HEK293 (cell line): Measurements from ENCODE around the gene GPR33.

Source experiments
- GLI2 ChIP-seq: fragments of 450-650 bp; formaldehyde crosslinking; IDR thresholded peaks from 2 replicates; pipeline ENCODE4; 2017; ENCODE audit warnings: missing biosample characterization, missing genetic modification characterization, low read depth, borderline replicate concordance
- SP7 ChIP-seq: fragments of 450-650 bp; formaldehyde crosslinking; IDR thresholded peaks from 2 replicates; pipeline ENCODE4 v1.5.1; 2016; ENCODE audit warnings: missing biosample characterization, missing genetic modification characterization
- YY1 ChIP-seq: fragments of 450-650 bp; formaldehyde crosslinking; IDR thresholded peaks from 2 replicates; pipeline ENCODE4 v1.5.1; 2018; ENCODE audit warnings: missing biosample characterization, missing genetic modification characterization
- ZIC2 ChIP-seq: fragments of 450-650 bp; formaldehyde crosslinking; IDR thresholded peaks from 2 replicates; pipeline ENCODE4 v1.5.1; 2016; ENCODE audit warnings: missing biosample characterization, missing genetic modification characterization
- ZNF16 ChIP-seq: fragments of 450-650 bp; formaldehyde crosslinking; IDR thresholded peaks from 2 replicates; pipeline ENCODE4 v1.5.1; 2016; ENCODE audit warnings: low read depth, missing biosample characterization, missing genetic modification characterization
- ZSCAN30 ChIP-seq: fragments of 450-650 bp; IDR thresholded peaks from 2 replicates; pipeline ENCODE4 v1.5.1; 2018; ENCODE audit warnings: missing biosample characterization, mild to moderate bottlenecking, missing genetic modification characterization, moderate library complexity
- TF ChIP-seq, protein P1 (sequence below): fragments of 450-650 bp; formaldehyde crosslinking; IDR thresholded peaks from 2 replicates; pipeline ENCODE4 v1.5.1; 2016; ENCODE audit warnings: missing biosample characterization, missing genetic modification characterization
- TF ChIP-seq, protein P2 (sequence below): fragments of 450-650 bp; formaldehyde crosslinking; conservative IDR thresholded peaks from 2 replicates; pipeline ENCODE4 v1.5.1; 2016; ENCODE audit warnings: low read depth, missing biosample characterization, missing genetic modification characterization
- TF ChIP-seq, protein P3 (sequence below): fragments of 450-650 bp; formaldehyde crosslinking; IDR thresholded peaks from 2 replicates; pipeline ENCODE4 v1.5.1; 2016; ENCODE audit warnings: missing biosample characterization, missing genetic modification characterization
- TF ChIP-seq, protein P4 (sequence below): fragments of 450-650 bp; formaldehyde crosslinking; IDR thresholded peaks from 2 replicates; pipeline ENCODE4 v1.5.1; 2016; ENCODE audit warnings: missing biosample characterization, missing genetic modification characterization, low read depth

DNA sequence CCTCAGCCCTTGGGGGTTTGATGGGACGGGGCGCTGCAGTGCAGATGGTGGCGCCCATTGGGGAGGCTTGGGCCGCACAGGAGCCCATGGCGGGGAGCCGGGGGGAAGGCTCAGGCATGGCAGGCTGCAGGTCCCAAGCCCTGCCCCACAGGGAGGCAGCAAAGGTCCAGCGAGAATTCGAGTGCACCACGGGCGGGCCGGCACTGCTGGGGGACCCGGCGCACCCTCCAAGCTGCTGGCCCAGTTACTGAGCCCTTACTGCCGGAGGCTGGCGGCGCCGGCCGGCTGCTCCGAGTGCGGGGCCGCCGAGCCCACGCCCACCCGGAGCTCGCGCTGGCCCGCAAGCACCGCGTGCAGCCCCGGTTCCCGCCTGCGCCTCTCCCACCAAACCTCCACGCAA is 39.2 kb upstream of the GPR33 start:
- TF ChIP-seq ZNF16 (tag by site-specific recombination) = no peak
- TF ChIP-seq, protein P1, sequence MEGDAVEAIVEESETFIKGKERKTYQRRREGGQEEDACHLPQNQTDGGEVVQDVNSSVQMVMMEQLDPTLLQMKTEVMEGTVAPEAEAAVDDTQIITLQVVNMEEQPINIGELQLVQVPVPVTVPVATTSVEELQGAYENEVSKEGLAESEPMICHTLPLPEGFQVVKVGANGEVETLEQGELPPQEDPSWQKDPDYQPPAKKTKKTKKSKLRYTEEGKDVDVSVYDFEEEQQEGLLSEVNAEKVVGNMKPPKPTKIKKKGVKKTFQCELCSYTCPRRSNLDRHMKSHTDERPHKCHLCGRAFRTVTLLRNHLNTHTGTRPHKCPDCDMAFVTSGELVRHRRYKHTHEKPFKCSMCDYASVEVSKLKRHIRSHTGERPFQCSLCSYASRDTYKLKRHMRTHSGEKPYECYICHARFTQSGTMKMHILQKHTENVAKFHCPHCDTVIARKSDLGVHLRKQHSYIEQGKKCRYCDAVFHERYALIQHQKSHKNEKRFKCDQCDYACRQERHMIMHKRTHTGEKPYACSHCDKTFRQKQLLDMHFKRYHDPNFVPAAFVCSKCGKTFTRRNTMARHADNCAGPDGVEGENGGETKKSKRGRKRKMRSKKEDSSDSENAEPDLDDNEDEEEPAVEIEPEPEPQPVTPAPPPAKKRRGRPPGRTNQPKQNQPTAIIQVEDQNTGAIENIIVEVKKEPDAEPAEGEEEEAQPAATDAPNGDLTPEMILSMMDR (tag by site-specific recombination) = no peak
- no peak for TF ChIP-seq YY1 (tag by site-specific recombination)
- TF ChIP-seq SP7 = no peak
- TF ChIP-seq ZSCAN30 = no peak
- TF ChIP-seq GLI2 (tag by site-specific recombination) = no peak
- TF ChIP-seq, protein P2, sequence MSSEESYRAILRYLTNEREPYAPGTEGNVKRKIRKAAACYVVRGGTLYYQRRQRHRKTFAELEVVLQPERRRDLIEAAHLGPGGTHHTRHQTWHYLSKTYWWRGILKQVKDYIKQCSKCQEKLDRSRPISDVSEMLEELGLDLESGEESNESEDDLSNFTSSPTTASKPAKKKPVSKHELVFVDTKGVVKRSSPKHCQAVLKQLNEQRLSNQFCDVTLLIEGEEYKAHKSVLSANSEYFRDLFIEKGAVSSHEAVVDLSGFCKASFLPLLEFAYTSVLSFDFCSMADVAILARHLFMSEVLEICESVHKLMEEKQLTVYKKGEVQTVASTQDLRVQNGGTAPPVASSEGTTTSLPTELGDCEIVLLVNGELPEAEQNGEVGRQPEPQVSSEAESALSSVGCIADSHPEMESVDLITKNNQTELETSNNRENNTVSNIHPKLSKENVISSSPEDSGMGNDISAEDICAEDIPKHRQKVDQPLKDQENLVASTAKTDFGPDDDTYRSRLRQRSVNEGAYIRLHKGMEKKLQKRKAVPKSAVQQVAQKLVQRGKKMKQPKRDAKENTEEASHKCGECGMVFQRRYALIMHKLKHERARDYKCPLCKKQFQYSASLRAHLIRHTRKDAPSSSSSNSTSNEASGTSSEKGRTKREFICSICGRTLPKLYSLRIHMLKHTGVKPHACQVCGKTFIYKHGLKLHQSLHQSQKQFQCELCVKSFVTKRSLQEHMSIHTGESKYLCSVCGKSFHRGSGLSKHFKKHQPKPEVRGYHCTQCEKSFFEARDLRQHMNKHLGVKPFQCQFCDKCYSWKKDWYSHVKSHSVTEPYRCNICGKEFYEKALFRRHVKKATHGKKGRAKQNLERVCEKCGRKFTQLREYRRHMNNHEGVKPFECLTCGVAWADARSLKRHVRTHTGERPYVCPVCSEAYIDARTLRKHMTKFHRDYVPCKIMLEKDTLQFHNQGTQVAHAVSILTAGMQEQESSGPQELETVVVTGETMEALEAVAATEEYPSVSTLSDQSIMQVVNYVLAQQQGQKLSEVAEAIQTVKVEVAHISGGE = no peak
- TF ChIP-seq, protein P3, sequence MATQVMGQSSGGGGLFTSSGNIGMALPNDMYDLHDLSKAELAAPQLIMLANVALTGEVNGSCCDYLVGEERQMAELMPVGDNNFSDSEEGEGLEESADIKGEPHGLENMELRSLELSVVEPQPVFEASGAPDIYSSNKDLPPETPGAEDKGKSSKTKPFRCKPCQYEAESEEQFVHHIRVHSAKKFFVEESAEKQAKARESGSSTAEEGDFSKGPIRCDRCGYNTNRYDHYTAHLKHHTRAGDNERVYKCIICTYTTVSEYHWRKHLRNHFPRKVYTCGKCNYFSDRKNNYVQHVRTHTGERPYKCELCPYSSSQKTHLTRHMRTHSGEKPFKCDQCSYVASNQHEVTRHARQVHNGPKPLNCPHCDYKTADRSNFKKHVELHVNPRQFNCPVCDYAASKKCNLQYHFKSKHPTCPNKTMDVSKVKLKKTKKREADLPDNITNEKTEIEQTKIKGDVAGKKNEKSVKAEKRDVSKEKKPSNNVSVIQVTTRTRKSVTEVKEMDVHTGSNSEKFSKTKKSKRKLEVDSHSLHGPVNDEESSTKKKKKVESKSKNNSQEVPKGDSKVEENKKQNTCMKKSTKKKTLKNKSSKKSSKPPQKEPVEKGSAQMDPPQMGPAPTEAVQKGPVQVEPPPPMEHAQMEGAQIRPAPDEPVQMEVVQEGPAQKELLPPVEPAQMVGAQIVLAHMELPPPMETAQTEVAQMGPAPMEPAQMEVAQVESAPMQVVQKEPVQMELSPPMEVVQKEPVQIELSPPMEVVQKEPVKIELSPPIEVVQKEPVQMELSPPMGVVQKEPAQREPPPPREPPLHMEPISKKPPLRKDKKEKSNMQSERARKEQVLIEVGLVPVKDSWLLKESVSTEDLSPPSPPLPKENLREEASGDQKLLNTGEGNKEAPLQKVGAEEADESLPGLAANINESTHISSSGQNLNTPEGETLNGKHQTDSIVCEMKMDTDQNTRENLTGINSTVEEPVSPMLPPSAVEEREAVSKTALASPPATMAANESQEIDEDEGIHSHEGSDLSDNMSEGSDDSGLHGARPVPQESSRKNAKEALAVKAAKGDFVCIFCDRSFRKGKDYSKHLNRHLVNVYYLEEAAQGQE (tag by site-specific recombination) = no peak
- TF ChIP-seq, protein P4, sequence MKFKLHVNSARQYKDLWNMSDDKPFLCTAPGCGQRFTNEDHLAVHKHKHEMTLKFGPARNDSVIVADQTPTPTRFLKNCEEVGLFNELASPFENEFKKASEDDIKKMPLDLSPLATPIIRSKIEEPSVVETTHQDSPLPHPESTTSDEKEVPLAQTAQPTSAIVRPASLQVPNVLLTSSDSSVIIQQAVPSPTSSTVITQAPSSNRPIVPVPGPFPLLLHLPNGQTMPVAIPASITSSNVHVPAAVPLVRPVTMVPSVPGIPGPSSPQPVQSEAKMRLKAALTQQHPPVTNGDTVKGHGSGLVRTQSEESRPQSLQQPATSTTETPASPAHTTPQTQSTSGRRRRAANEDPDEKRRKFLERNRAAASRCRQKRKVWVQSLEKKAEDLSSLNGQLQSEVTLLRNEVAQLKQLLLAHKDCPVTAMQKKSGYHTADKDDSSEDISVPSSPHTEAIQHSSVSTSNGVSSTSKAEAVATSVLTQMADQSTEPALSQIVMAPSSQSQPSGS = no peak
- no peak for TF ChIP-seq ZIC2
